ENCODE results near the gene MTREX. TPM values are rescaled to one million over a fixed set of nuclear protein-coding genes. Genes with fewer than 3 reads are reported as not detected.

MTREX gene
- total RNA-seq, 1 experiment from 2014 or later, result 221 TPM

GRCh38 chr5:55470282-55470681 lies 162.5 kb downstream of the MTREX start:
- no peak for DNase-seq (ENCODE audit: low read depth)

- DNase-seq (ENCODE audit: low read depth), result no peak
These were observed 163.7 kb downstream of the MTREX start for GRCh38 chr5:55471468-55471867.

GRCh38 chr5:55472642-55473041 lies 164.9 kb downstream of the MTREX start:
- DNase-seq (ENCODE audit: low read depth), result no peak

Other genes with a start within 250 kb of the MTREX start
- 1.8 TPM in 1 of 2 replicates, not detected in the other for gene GZMA, start 205.3 kb upstream of the MTREX start, total RNA-seq (2014; rRNA removed; shearing (Covaris generic))
- 126 and 136 TPM in 2 replicates for gene GPX8, start 147.8 kb upstream of the MTREX start, total RNA-seq (2014; rRNA removed; shearing (Covaris generic))
- gene CDC20B, start 134.8 kb upstream of the MTREX start, total RNA-seq (2014; rRNA removed; shearing (Covaris generic)), result not detected in 2 replicates
- gene MCIDAS, start 80.7 kb upstream of the MTREX start, total RNA-seq (2014; rRNA removed; shearing (Covaris generic)), result 0.95 and 2.1 TPM in 2 replicates
- gene CCNO, start 74.4 kb upstream of the MTREX start, total RNA-seq (2014; rRNA removed; shearing (Covaris generic)), result 6.2 and 7.1 TPM in 2 replicates
- gene DHX29, start 295 bp upstream of the MTREX start, total RNA-seq (2014; rRNA removed; shearing (Covaris generic)), result 27.7 and 41.6 TPM in 2 replicates
- 26.8 and 45.2 TPM in 2 replicates for gene PLPP1, start 227.0 kb downstream of the MTREX start, total RNA-seq (2014; rRNA removed; shearing (Covaris generic))

Measured in Daoy (cell line).